GM12864 (cell line): ENCODE results near the gene LTO1.

Experiments
- DNase-seq: peaks from one replicate; pipeline ENCODE4 v3.0.0-alpha.2; 2011; ENCODE audit warnings: low read depth
- H3K4me3 ChIP-seq: 2 replicates; pipeline ENCODE4 v1.5.1; 2011; ENCODE audit warnings: mild to moderate bottlenecking, low read depth, low read length, control low read depth
- TF ChIP-seq, protein P1 (sequence below): IDR thresholded peaks from 2 replicates; pipeline ENCODE4 v1.5.1; 2011; ENCODE audit warnings: low read depth, mild to moderate bottlenecking, moderate library complexity, low read length, control low read depth, inconsistent platforms; ENCODE audit errors: missing control alignments

Gene LTO1

DNA sequence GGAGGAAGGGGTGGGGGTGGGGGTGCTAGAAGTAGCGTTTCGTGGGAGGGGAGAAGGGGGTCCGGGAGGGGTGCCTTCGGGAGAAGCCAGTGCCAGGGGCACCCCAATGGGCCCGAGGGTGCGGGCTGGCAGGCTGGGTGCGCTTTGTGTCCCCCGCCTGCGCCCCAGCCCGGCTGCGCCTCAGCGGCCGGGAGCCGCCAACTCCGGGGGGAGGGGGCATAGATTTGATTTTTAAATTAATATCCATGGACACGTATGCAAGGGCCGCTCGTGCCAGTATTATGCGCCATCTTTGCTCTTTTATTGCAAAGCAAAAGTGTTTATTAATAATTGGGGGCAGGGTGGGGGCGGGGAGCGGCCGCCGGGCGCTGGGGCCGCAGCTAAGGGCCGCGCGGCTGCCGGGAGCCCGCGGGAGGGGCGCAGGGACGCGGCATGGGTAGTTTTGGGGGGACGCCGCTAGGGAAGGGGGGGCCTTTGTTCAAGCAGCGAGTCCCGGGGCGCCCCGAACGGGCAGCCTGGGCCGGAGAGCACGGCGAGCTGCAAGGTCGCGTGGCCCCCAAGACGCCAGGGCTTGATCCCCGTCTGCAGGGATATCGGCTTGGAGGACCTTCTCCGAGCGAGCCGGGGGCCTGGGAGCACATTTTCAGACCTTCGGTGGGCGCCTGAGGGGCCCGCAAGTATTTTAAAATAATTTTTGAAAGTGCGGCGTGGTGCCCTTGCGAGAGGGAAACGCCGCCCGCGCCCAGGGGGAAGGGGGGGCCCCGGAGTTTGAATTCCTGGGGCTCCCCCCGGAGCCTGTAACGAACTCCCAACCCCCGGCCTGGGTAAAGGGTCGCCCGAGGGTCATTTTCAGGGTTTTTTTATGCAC is 33.2 kb downstream of the LTO1 start:
- DNase-seq = no peak
- peak overlapping the region; percentile 55 for H3K4me3 ChIP-seq
- TF ChIP-seq, protein P1, sequence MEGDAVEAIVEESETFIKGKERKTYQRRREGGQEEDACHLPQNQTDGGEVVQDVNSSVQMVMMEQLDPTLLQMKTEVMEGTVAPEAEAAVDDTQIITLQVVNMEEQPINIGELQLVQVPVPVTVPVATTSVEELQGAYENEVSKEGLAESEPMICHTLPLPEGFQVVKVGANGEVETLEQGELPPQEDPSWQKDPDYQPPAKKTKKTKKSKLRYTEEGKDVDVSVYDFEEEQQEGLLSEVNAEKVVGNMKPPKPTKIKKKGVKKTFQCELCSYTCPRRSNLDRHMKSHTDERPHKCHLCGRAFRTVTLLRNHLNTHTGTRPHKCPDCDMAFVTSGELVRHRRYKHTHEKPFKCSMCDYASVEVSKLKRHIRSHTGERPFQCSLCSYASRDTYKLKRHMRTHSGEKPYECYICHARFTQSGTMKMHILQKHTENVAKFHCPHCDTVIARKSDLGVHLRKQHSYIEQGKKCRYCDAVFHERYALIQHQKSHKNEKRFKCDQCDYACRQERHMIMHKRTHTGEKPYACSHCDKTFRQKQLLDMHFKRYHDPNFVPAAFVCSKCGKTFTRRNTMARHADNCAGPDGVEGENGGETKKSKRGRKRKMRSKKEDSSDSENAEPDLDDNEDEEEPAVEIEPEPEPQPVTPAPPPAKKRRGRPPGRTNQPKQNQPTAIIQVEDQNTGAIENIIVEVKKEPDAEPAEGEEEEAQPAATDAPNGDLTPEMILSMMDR = no peak

DNA sequence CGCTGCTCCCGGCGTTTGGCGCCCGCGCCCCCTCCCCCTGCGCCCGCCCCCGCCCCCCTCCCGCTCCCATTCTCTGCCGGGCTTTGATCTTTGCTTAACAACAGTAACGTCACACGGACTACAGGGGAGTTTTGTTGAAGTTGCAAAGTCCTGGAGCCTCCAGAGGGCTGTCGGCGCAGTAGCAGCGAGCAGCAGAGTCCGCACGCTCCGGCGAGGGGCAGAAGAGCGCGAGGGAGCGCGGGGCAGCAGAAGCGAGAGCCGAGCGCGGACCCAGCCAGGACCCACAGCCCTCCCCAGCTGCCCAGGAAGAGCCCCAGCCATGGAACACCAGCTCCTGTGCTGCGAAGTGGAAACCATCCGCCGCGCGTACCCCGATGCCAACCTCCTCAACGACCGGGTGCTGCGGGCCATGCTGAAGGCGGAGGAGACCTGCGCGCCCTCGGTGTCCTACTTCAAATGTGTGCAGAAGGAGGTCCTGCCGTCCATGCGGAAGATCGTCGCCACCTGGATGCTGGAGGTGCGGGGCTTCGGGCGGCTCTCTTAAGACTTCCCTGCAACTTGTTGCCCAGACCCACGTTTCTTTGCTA is 34.1 kb downstream of the LTO1 start, which contains the start of gene CCND1:
TSS of gene CCND1 (plus strand) at position 162 of the 587 bp plus-strand sequence. CDS start at position 320, 158 bp downstream.
- H3K4me3 ChIP-seq = peak within 1 kb of the TSS; percentile 55
- DNase-seq = no peak
- TF ChIP-seq, protein P1 = peak; percentile 4

DNA sequence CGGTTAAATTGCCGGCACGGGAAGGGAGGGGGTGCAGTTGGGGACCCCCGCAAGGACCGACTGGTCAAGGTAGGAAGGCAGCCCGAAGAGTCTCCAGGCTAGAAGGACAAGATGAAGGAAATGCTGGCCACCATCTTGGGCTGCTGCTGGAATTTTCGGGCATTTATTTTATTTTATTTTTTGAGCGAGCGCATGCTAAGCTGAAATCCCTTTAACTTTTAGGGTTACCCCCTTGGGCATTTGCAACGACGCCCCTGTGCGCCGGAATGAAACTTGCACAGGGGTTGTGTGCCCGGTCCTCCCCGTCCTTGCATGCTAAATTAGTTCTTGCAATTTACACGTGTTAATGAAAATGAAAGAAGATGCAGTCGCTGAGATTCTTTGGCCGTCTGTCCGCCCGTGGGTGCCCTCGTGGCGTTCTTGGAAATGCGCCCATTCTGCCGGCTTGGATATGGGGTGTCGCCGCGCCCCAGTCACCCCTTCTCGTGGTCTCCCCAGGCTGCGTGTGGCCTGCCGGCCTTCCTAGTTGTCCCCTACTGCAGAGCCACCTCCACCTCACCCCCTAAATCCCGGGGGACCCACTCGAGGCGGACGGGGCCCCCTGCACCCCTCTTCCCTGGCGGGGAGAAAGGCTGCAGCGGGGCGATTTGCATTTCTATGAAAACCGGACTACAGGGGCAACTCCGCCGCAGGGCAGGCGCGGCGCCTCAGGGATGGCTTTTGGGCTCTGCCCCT is 34.7 kb downstream of the LTO1 start:
- TF ChIP-seq, protein P1 = no peak
- DNase-seq = no peak

DNA sequence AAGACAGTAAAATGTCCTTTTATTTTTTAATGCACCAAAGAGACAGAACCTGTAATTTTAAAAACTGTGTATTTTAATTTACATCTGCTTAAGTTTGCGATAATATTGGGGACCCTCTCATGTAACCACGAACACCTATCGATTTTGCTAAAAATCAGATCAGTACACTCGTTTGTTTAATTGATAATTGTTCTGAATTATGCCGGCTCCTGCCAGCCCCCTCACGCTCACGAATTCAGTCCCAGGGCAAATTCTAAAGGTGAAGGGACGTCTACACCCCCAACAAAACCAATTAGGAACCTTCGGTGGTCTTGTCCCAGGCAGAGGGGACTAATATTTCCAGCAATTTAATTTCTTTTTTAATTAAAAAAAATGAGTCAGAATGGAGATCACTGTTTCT is 35.3 kb downstream of the LTO1 start:
- TF ChIP-seq, protein P1 = no peak

More for the DNA sequence above, 34.7 kb downstream of the LTO1 start:
- H3K4me3 ChIP-seq = no peak overlapping the region; the same call in 1 of the 2 replicates

DNA sequence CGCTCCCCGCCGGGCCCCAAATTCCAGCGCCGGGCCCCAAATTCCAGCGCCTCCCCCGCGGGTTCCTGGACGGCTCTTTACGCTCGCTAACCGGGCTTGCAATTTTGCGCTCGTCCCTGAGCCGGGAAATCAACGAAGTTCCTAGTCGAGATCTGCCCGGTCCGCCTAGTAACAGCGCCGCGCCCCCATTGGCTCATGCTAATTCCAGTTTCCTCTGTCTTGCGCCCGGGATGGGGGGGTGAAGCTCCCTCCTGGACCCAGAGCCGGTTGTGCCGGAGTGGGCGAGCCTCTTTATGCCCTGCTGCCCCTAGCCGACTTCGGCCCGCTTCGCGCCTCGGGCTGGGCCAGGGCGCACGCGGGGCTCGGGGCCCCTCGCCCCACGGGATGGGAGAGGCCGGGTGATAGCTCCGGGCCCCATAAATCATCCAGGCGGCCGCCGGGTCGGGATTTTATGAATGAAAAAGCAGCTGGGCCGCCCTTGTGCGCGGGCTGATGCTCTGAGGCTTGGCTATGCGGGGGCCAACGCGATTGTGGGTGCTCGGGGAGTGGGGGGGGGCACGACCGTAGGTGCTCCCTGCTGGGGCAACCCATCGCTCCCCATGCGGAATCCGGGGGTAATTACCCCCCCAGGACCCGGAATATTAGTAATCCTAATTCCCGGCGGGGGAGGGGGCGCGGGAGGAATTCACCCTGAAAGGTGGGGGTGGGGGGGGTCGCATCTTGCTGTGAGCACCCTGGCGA is 36.0 kb downstream of the LTO1 start:
- no peak for DNase-seq
- TF ChIP-seq, protein P1 = no peak
- no peak overlapping the region; the same call in 1 of the 2 replicates for H3K4me3 ChIP-seq

More for the DNA sequence above, 35.3 kb downstream of the LTO1 start:
- DNase-seq = no peak
- H3K4me3 ChIP-seq = no peak overlapping the region
